Ovary (tissue), 9 donors: ENCODE measurements around the gene ZFP36. TPM values are rescaled to one million over a fixed set of nuclear protein-coding genes. Genes with fewer than 3 reads are reported as not detected.

ENCODE experiments used
- DNase-seq, 5 donors: peaks; one replicate each; pipeline ENCODE4 v3.0.0-alpha.2; 2019 to 2020
- H3K27ac ChIP-seq, 2 donors: fragments of 200-600 bp; one replicate each; pipeline versions ENCODE4 v1.5.1 to v1.8.0; 2019 to 2022
- H3K27me3 ChIP-seq: fragments of 200-600 bp; one replicate; pipeline ENCODE4 v1.8.0; 2022
- H3K36me3 ChIP-seq: fragments of 200-600 bp; sonication (generic); one replicate; pipeline ENCODE4 v1.5.1; 2019
- H3K4me1 ChIP-seq: one replicate; pipeline ENCODE4 v1.8.1; 2013; ENCODE audit warnings: mild to moderate bottlenecking, moderate library complexity; ENCODE audit not compliant: insufficient read depth
- H3K4me3 ChIP-seq: fragments of 200-600 bp; sonication (generic); one replicate; pipeline ENCODE4 v1.5.1; 2017
- H3K9me3 ChIP-seq, 2 donors: fragments of 200-600 bp in 1 of 2; sonication (generic) in 1 of 2; one replicate each; pipeline versions ENCODE4 v1.5.1 to v1.8.1; 2013 to 2019; ENCODE audit warnings: mild to moderate bottlenecking in 1 of 2, moderate library complexity in 1 of 2
- EP300 ChIP-seq: sonication (generic); formaldehyde crosslinking; IDR thresholded peaks from one replicate; pipeline ENCODE4 v1.6.1; 2017; ENCODE audit warnings: antibody characterized with exemption
- POLR2A ChIP-seq: fragments of 450-650 bp; IDR thresholded peaks from one replicate; pipeline ENCODE4 v1.6.1; 2017; ENCODE audit warnings: antibody characterized with exemption, mild to moderate bottlenecking, moderate library complexity
- WGBS, 3 donors: extraction: QIAGEN DNeasy Blood & Tissue Kit in 1 of 3; methylation state at CpG; one replicate each; pipeline versions ENCODE4 v1.1.5 to v1.1.7; 2013 to 2017; 5-methylcytosine and 5-hydroxymethylcytosine counted together
- intact Hi-C, 4 donors: fragments of 100-400 bp; cut with DNase I; formaldehyde crosslinking; loops; one replicate each; pipeline versions ENCODE4 v1.11.0 to v1.15.1; 2022 to 2023
- polyA plus RNA-seq, 2 donors: library from polyadenylated mRNA; stranded (reverse); fragments of 200-250 nt in 1 of 2; fragments of 350-450 nt in 1 of 2; fragmentation: Illumina TruSeq in 1 of 2; extraction: RNeasy Lipid Tissue Mini Kit (QIAGEN cat#74804) in 1 of 2; gene quantifications; one replicate each; pipeline ENCODE4 v1.2.3, GENCODE V29; 2013 to 2014
- total RNA-seq, 7 donors: library from RNA; depleted of rRNA in 2 of 7; stranded (reverse); fragments of >200 nt in 2 of 7; fragmentation: NEBNext Ultra II Directional in 3 of 7; extraction: Animal tissue kit (Norgen Biotek cat#: 25700) in 3 of 7; gene quantifications; one replicate each; pipeline versions ENCODE4 v1.1.0 to v1.2.4, GENCODE V29; 2016 to 2023
- TF ChIP-seq, protein P1 (sequence below), 3 donors: fragments of 450-650 bp in 2 of 3; fragments of 200-600 bp in 1 of 3; IDR thresholded peaks; one replicate each; pipeline versions ENCODE4 v1.5.1 to v1.8.0; 2016 to 2022; ENCODE audit warnings: antibody characterized with exemption in 3 of 3, mild to moderate bottlenecking in 1 of 3
- donor health status: DM: no; HTN: no; CAD: no; lungs with moderate emphysema.
- donor health status: DM: no; HTN: no; CAD: no.
- donor health status: Bipolar disorder and iron deficiency.
- donor health status: DM: yes; HTN: yes; CAD: no.
- donor health status: DM: no; HTN: no; CAD: no.
- donor health status: DM: yes; HTN: yes; CAD: no.

Gene ZFP36
- total and polyA plus RNA-seq, 9 donors = 78.1 to 995 (median 196) TPM

DNA sequence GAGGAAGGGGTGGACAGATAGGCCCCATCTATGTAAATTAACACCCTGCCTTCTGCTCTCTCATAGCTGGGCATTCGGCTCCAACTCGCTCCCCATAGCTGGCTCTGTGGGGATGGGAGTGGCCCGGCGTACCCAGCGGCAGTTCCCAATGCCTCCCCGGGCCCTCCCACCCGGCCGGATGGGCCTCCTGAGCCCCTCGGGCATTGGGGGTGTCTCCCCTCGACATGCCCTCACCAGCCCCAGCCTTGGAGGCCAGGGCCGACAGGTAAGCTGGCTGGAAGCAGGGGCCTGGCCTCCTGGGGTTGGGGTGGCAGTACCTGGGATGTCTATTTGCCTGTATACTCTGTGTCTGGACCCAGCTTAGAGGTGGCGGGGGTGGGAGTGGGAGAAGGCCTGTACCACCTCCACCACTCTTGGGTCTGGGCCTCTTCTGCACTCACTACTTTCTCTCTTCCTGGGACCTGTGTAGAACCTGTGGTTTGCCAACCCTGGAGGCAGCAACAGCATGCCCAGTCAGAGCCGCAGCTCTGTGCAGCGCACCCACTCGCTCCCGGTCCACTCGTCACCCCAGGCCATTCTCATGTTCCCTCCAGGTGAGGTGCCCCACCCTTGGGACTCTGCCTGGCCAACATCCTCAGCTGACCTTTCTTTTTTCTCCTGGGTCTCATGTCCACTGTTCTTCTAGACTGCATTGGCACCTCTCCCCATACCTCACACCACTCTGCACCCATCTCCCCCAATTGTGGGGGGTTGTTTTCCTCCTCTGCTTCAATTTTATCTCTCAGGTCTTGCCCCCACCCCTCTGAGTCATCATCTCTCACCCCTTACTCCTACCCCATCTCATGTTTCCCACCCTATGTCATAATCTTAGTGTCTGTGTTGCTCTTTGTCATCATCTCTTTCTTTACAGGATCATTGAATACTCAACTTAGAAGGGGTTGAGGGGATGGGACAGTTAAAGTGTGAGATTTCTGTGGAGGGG lies 25.8 kb upstream of the ZFP36 start:
- TF ChIP-seq POLR2A (no peak), EP300 (no peak)
- TF ChIP-seq, protein P1, sequence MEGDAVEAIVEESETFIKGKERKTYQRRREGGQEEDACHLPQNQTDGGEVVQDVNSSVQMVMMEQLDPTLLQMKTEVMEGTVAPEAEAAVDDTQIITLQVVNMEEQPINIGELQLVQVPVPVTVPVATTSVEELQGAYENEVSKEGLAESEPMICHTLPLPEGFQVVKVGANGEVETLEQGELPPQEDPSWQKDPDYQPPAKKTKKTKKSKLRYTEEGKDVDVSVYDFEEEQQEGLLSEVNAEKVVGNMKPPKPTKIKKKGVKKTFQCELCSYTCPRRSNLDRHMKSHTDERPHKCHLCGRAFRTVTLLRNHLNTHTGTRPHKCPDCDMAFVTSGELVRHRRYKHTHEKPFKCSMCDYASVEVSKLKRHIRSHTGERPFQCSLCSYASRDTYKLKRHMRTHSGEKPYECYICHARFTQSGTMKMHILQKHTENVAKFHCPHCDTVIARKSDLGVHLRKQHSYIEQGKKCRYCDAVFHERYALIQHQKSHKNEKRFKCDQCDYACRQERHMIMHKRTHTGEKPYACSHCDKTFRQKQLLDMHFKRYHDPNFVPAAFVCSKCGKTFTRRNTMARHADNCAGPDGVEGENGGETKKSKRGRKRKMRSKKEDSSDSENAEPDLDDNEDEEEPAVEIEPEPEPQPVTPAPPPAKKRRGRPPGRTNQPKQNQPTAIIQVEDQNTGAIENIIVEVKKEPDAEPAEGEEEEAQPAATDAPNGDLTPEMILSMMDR (IDR thresholded peaks at IDR 0.05) = no peak
- no peaks in the 10 kb centered on the region for H3K9me3 ChIP-seq
- H3K27ac ChIP-seq = no peak overlapping the region
- no peak for DNase-seq
- no peaks in the 10 kb centered on the region for H3K4me1 ChIP-seq
- H3K4me3 ChIP-seq = no peak overlapping the region
- no peaks in the 10 kb centered on the region for H3K27me3 ChIP-seq
- intact Hi-C loops = no loop called here
- WGBS, 3 donors = 90 to 91% (median 91%) methylated on average over 17 of the region's 17 CpGs
- no peaks in the 10 kb centered on the region for H3K36me3 ChIP-seq

DNA sequence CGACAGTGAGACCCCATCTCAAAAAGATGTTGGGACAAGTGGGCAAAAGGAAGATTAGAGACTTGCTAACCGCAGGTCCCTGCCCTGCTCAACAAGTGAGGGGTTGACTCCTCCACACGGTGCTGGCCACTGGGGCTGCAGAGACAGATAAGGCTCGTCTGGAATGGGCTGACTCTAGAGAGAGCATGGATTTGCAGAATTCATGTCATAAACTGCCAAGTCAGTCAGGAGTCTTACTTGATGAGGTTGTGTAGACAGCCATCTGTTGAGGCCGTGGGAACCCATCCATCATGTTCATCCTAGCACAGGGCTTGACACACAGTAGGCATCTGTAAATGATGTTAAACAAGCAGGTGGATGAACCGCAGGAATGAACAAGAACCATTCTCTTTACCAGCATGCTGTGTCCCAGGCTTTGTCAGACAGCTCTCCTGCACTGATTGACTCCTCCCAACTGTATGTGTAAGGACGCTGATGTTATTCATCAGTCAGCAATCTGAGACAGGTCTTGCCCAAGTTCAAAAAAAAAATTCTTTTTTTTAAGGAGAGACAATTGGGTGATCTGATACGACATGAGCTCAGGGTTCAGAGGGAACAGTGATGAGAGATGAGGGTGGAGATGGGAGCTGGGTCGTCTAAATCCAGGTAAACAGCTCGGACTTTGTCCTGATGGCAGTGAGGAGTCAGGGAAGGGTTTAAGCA lies 24.6 kb upstream of the ZFP36 start:
- Histone ChIP-seq H3K4me1 (no peaks in the 10 kb centered on the region), H3K27me3 (no peaks in the 10 kb centered on the region), H3K27ac (no peak overlapping the region), H3K4me3 (no peak overlapping the region), H3K9me3 (no peaks in the 10 kb centered on the region), H3K36me3 (no peaks in the 10 kb centered on the region)
- TF ChIP-seq EP300 (no peak), POLR2A (no peak)
- TF ChIP-seq, protein P1 (IDR thresholded peaks at IDR 0.05) = no peak
- no peak for DNase-seq
- intact Hi-C loops = no loop called here
- 61 to 71% (median 62%) methylated on average over 10 of the region's 10 CpGs for WGBS, 3 donors

DNA sequence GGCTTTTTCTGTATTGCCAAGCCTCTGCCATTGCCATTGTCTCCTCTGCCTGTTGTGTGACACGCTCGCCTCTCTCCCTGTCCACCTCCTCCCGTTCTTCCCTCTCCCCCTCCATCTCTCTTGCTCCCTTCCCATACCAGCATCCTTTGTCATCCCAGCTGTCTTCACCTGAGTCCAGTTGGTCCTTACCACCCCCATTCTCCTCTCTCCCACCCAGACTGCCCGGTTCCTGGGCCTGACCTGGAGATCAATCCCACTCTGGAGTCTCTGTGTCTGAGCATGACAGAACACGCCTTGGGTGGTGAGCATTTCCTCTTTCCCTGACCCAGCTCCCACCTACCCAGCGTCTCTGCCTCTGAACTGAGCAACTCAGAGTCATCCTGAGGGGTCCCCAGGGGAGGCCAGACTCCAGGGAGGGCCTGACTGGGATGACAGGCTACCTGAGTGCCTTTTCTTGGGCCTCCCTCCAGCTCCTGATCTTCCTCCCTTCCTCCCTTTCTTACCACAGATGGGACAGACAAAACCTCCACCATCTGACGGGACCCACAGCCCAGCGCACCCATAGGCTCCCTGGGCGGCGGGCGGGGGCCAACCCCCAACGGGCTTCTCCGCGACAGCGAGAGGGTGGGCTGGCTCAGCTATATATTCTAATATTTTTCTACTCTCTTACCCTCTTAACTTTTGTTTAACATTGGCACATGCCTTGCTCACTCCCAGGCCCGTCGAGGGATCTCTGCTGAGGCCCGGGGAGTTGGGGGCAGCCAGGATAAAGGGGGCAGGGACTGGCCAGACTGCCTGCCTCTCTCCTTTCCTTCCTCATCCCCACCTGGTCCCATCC lies 23.4 kb upstream of the ZFP36 start:
- no peak for DNase-seq
- Histone ChIP-seq H3K36me3 (no peaks in the 10 kb centered on the region), H3K4me1 (no peaks in the 10 kb centered on the region), H3K27me3 (no peaks in the 10 kb centered on the region), H3K27ac (no peak overlapping the region), H3K9me3 (no peaks in the 10 kb centered on the region), H3K4me3 (no peak overlapping the region)
- intact Hi-C loops = no loop called here
- TF ChIP-seq EP300 (no peak), POLR2A (no peak)
- TF ChIP-seq, protein P1 (IDR thresholded peaks at IDR 0.05) = no peak
- WGBS, 3 donors = 81 to 86% (median 82%) methylated on average over 18 of the region's 18 CpGs
